HepG2 (cell line): ENCODE data around the gene DNAJC5. TPM values are rescaled to one million over a fixed set of nuclear protein-coding genes. Genes with fewer than 3 reads are reported as not detected.

Experiments used
- ATAC-seq: fragments of 200-7000 bp; cut with Tn5 transposase; 3 replicates; pipeline ENCODE4 v1.9.1; 2020; ENCODE audit warnings: mild to moderate bottlenecking, moderate library complexity
- BruUV-seq: library from RNA; stranded (reverse); fragments of 400-500 nt; replicated peaks from 2 replicates; lab custom pipeline; 2021; lab: Mats Ljungman, UMichigan
- CTCF ChIA-PET: fragments of 300-600 bp; formaldehyde crosslinking; extraction: SDS; loops from one replicate; lab custom pipeline; 2021; ENCODE audit warnings: low total read pairs, inconsistent platforms, low intra/inter-chr PET ratio; lab: Yijun Ruan, JAX
- POLR2A ChIA-PET: fragments of 350-600 bp; sonication (Branson Sonifier 250); formaldehyde crosslinking; loops from one replicate; lab custom pipeline; 2020; ENCODE audit warnings: antibody characterized with exemption, inconsistent platforms; lab: Yijun Ruan, JAX
- DNase-seq: peaks from one replicate; pipeline ENCODE4 v3.0.0-alpha.2; 2015; ENCODE audit warnings: low spot score
- FAIRE-seq: peaks from 3 replicates; lab custom pipeline; 2011; peaks lifted over from hg19 to GRCh38; lab: Jason Lieb, UNC
- H2AFZ ChIP-seq: one replicate; pipeline ENCODE4 v1.6.1; 2011; ENCODE audit warnings: low read length, inconsistent platforms
- H3K27ac ChIP-seq: fragments of 300-600 bp; 3 replicates; pipeline ENCODE4 v1.8.0; 2011; ENCODE audit warnings: mixed run types, mild to moderate bottlenecking, mixed read lengths, low read length, inconsistent platforms; ENCODE audit not compliant: insufficient read depth; ENCODE audit errors: extremely low read length
- H3K27me3 ChIP-seq, 2 experiments: fragments of 200-600 bp in 1 of 2; 2 replicates in 1 of 2; 3 replicates in 1 of 2; pipeline versions ENCODE4 v1.6.0 to v1.8.0; 2011; ENCODE audit warnings: low read length in 2 of 2, mild to moderate bottlenecking in 2 of 2, moderate library complexity in 2 of 2, inconsistent platforms in 1 of 2; ENCODE audit not compliant: insufficient read depth in 2 of 2, control insufficient read depth in 1 of 2
- H3K36me3 ChIP-seq, 2 experiments: fragments of 200-600 bp in 1 of 2; replicated peaks in 1 of 2; 2 replicates in 1 of 2; 3 replicates in 1 of 2; pipeline versions ENCODE4 v1.5.1 to v1.8.0; 2011; ENCODE audit warnings: low read length in 2 of 2, inconsistent platforms in 1 of 2; ENCODE audit not compliant: insufficient read depth in 2 of 2, control insufficient read depth in 1 of 2
- H3K4me1 ChIP-seq: 2 replicates; pipeline ENCODE4 v1.5.1; 2012; ENCODE audit warnings: low read length, inconsistent platforms; ENCODE audit not compliant: insufficient read depth
- H3K4me2 ChIP-seq: 2 replicates; pipeline ENCODE4 v1.6.0; 2011; ENCODE audit warnings: low read depth, low read length, inconsistent platforms
- H3K4me3 ChIP-seq, 3 experiments: fragments of 200-600 bp in 1 of 3; sonication (generic), shearing (Covaris generic) in 1 of 3; replicated peaks in 1 of 3; 2 replicates each; pipeline ENCODE4 v1.5.1; 2011 to 2016; ENCODE audit warnings: low read length in 3 of 3, inconsistent platforms in 2 of 3, low read depth in 2 of 3, mild to moderate bottlenecking in 2 of 3, control low read depth in 1 of 3, mixed read lengths in 1 of 3; ENCODE audit not compliant: insufficient read depth in 1 of 3
- H3K79me2 ChIP-seq: one replicate; pipeline ENCODE4 v1.6.1; 2011; ENCODE audit warnings: low read length, inconsistent platforms; ENCODE audit not compliant: insufficient read depth
- H3K9ac ChIP-seq: 2 replicates; pipeline ENCODE4 v1.6.0; 2011; ENCODE audit warnings: mild to moderate bottlenecking, low read depth, low read length, inconsistent platforms; ENCODE audit not compliant: insufficient read depth
- H3K9me3 ChIP-seq: 2 replicates; pipeline ENCODE4 v1.5.1; 2012; ENCODE audit warnings: mild to moderate bottlenecking, low read length
- H4K20me1 ChIP-seq: 2 replicates; pipeline ENCODE4 v1.6.0; 2011; ENCODE audit warnings: inconsistent platforms, mild to moderate bottlenecking, low read length, moderate library complexity; ENCODE audit not compliant: insufficient read depth
- CENPT ChIP-seq: sonication (generic); formaldehyde crosslinking; IDR thresholded peaks from 2 replicates; pipeline ENCODE4 v1.8.0; 2022; ENCODE audit warnings: low read depth, mild to moderate bottlenecking, moderate library complexity, missing genetic modification reagents
- FOXA1 ChIP-seq, 2 experiments: fragments of 450-650 bp in 1 of 2; sonication (generic) in 1 of 2; formaldehyde crosslinking in 1 of 2; IDR thresholded peaks; 2 replicates each; pipeline versions ENCODE4 v1.4.0 to v1.6.1; 2016 to 2020; ENCODE audit warnings: missing genetic modification reagents in 1 of 2
- HNRNPH1 ChIP-seq: fragments of 200-400 bp; formaldehyde crosslinking; optimal IDR thresholded peaks from 2 replicates; pipeline ENCODE3; 2017; ENCODE audit warnings: mild to moderate bottlenecking, low read depth, low read length
- MBNL3 ChIP-seq: fragments of 250-450 bp; sonication (Bioruptor Pico); conservative IDR thresholded peaks from 2 replicates; pipeline ENCODE4 v1.8.0; 2022; ENCODE audit warnings: mild to moderate bottlenecking, inconsistent platforms
- MTF1 ChIP-seq: sonication (generic); formaldehyde crosslinking; IDR thresholded peaks from 2 replicates; pipeline ENCODE4 v1.5.0; 2020; ENCODE audit warnings: missing genetic modification reagents
- POLR2A ChIP-seq, 2 experiments: IDR thresholded peaks; 2 replicates each; pipeline ENCODE4 v1.6.1; 2011; ENCODE audit warnings: low read depth in 2 of 2, low read length in 2 of 2, mild to moderate bottlenecking in 1 of 2, moderate library complexity in 1 of 2; ENCODE audit not compliant: insufficient read depth in 1 of 2
- RBAK ChIP-seq: sonication (generic); formaldehyde crosslinking; IDR thresholded peaks from 2 replicates; pipeline ENCODE4 v1.5.1; 2020; ENCODE audit warnings: mild to moderate bottlenecking, missing genetic modification reagents
- RXRB ChIP-seq: IDR thresholded peaks from 2 replicates; pipeline ENCODE4 v1.6.1; 2016; ENCODE audit warnings: borderline replicate concordance, missing genetic modification reagents, missing compliant biosample characterization
- ZEB1 ChIP-seq: IDR thresholded peaks from 2 replicates; pipeline ENCODE4 v1.6.1; 2012; ENCODE audit warnings: mild to moderate bottlenecking, low read depth, inconsistent platforms; ENCODE audit not compliant: insufficient replicate concordance
- ZFP36 ChIP-seq: fragments of 150-350 bp; IDR thresholded peaks from 2 replicates; pipeline ENCODE4 v1.6.1; 2018; ENCODE audit warnings: borderline replicate concordance, low read length, low read depth; ENCODE audit not compliant: partially characterized antibody
- ZFP37 ChIP-seq: sonication (generic); formaldehyde crosslinking; IDR thresholded peaks from 2 replicates; pipeline ENCODE4 v1.4.0; 2020; ENCODE audit warnings: missing genetic modification reagents, borderline replicate concordance
- ZKSCAN5 ChIP-seq: sonication (generic); formaldehyde crosslinking; IDR thresholded peaks from 2 replicates; pipeline ENCODE4 v1.5.1; 2020; ENCODE audit warnings: mild to moderate bottlenecking, missing genetic modification reagents
- ZNF296 ChIP-seq: sonication (generic); formaldehyde crosslinking; conservative IDR thresholded peaks from 2 replicates; pipeline ENCODE4 v1.5.0; 2020; ENCODE audit warnings: mild to moderate bottlenecking, missing genetic modification reagents
- ZNF33A ChIP-seq: sonication (generic); formaldehyde crosslinking; IDR thresholded peaks from 2 replicates; pipeline ENCODE4 v1.5.1; 2020; ENCODE audit warnings: missing genetic modification reagents, mild to moderate bottlenecking, moderate library complexity, borderline replicate concordance
- ZNF605 ChIP-seq: sonication (generic); formaldehyde crosslinking; IDR thresholded peaks from 2 replicates; pipeline ENCODE4 v1.8.0; 2022; ENCODE audit warnings: mild to moderate bottlenecking, missing genetic modification reagents
- ZNF749 ChIP-seq: sonication (generic); formaldehyde crosslinking; IDR thresholded peaks from 2 replicates; pipeline ENCODE4 v1.8.0; 2022; ENCODE audit warnings: mild to moderate bottlenecking, missing genetic modification reagents, moderate library complexity, borderline replicate concordance
- ZSCAN22 ChIP-seq: sonication (generic); formaldehyde crosslinking; IDR thresholded peaks from 2 replicates; pipeline ENCODE4 v1.4.0; 2020; ENCODE audit warnings: mild to moderate bottlenecking, missing genetic modification reagents
- WGBS: methylation state at CpG from one replicate; pipeline ENCODE4 v1.1.6; 2017; ENCODE audit warnings: low lambda C conversion rate; 5-methylcytosine and 5-hydroxymethylcytosine counted together
- in situ Hi-C: cut with HindIII; loops from 2 replicates; pipeline ENCODE4 v1.10.0; 2017; ENCODE audit warnings: low pct_unique_long_range_greater_than_20kb; ENCODE audit not compliant: extremely low pct_ligation_motif_present
- intact Hi-C: fragments of 100-400 bp; cut with micrococcal nuclease; formaldehyde crosslinking; loops from one replicate; pipeline ENCODE4 v1.10.0; 2022; ENCODE audit not compliant: unreplicated experiment
- polyA plus RNA-seq, 8 experiments: library from polyadenylated mRNA; depleted of rRNA in 3 of 8; stranded (reverse) in 7 of 8; unstranded in 1 of 8; fragments of >200 nt; fragmentation: Illumina TruSeq in 4 of 8; extraction: Trizol in 4 of 8; gene quantifications; 2 replicates each; pipeline versions ENCODE4 v1.2.1 to v1.2.3, GENCODE V29; 2011 to 2016; ENCODE audit warnings: low read depth in 4 of 8, missing spikeins in 1 of 8, mixed read lengths in 1 of 8; ENCODE audit not compliant: insufficient read depth in 1 of 8
- total RNA-seq, 5 experiments: library from RNA; depleted of rRNA; stranded (reverse); fragments of >200 nt; fragmentation: Illumina TruSeq; extraction: Trizol; gene quantifications; 2 replicates each; pipeline ENCODE4 v1.2.3, GENCODE V29; 2016; ENCODE audit warnings: low read depth in 1 of 5
- TF ChIP-seq, protein P1 (sequence below): conservative IDR thresholded peaks from 2 replicates; pipeline ENCODE4 v1.6.1; 2018; ENCODE audit warnings: missing genetic modification reagents
- TF ChIP-seq, protein P2 (sequence below): sonication (generic); formaldehyde crosslinking; IDR thresholded peaks from 2 replicates; pipeline ENCODE4 v1.8.1; 2023; ENCODE audit warnings: mild to moderate bottlenecking, missing genetic modification reagents, borderline replicate concordance

Gene DNAJC5
- total and polyA plus RNA-seq, 2 of the 13 experiments (the other 11 are each of a cell fraction or from before 2014, with no cell fraction given), result 42.8 to 64.5 TPM

DNA sequence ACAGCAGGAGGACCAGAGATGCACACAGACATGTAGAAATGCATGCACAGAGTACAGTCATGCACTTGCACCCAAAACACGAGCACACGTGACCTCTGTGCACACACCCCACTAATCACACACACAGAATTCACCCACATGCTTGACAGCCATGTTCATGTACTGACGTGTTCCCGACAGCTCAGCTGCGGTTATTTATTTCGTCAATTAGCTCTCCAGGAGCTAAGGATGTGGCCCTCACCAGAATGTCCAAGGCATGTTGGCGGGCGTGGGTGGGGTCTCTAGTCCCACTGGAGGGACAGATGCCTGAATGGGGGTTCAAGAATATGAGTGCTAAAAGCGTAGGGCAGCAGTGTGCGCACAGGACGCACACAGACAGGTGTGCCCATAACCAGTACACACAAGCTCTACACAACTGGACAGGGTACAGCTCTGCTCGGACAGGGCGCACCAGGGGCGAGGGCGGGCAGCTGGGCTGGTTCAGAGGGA lies 85.4 kb downstream of the DNAJC5 start (continued):
- TF ChIP-seq ZNF296 (CRISPR knock-in tag), result no peak
- TF ChIP-seq MTF1 (CRISPR knock-in tag), result no peak
- TF ChIP-seq RBAK, result no peak
- TF ChIP-seq ZFP36, result no peak
- peak; percentile 14 for TF ChIP-seq ZEB1
- TF ChIP-seq, protein P1, sequence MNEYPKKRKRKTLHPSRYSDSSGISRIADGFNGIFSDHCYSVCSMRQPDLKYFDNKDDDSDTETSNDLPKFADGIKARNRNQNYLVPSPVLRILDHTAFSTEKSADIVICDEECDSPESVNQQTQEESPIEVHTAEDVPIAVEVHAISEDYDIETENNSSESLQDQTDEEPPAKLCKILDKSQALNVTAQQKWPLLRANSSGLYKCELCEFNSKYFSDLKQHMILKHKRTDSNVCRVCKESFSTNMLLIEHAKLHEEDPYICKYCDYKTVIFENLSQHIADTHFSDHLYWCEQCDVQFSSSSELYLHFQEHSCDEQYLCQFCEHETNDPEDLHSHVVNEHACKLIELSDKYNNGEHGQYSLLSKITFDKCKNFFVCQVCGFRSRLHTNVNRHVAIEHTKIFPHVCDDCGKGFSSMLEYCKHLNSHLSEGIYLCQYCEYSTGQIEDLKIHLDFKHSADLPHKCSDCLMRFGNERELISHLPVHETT (CRISPR knock-in tag), result no peak
- TF ChIP-seq ZFP37 (CRISPR knock-in tag), result peak; percentile 75; the same call in 1 of the 2 replicates
- no peak for TF ChIP-seq FOXA1 (IDR thresholded peaks at IDR 0.05)
- TF ChIP-seq FOXA1 (CRISPR knock-in tag; IDR thresholded peaks at IDR 0.05), result no peak; the same call in 1 of the 2 replicates
- 0 out of 2 replicates have a peak, but pooled peaks have one; percentile 69 for TF ChIP-seq CENPT

- BruUV-seq, result no TSS peak
- Histone ChIP-seq H3K27ac (peak within 1 kb of the TSS; percentile 81), H4K20me1 (peaks cover 3% of the 10 kb centered on the region; the same call in 1 of the 2 replicates), H3K9ac (peak within 1 kb of the TSS; percentile 85), H3K27me3 (no peaks in the 10 kb centered on the region; a peak in 1 of 5 replicates), H3K4me3 (peak within 1 kb of the TSS; percentile 95 to 99 (median 97)), H3K4me1 (peaks cover 42% of the 10 kb centered on the region), H3K9me3 (no peaks in the 10 kb centered on the region), H2AFZ (peak within 1 kb of the TSS; percentile 10), H3K36me3 (peaks cover 17 to 35% of the 10 kb centered on the region in 2 experiments), H3K79me2 (peaks cover 27% of the 10 kb centered on the region), H3K4me2 (peak within 1 kb of the TSS; percentile 99)
- ATAC-seq (peak; percentile 73), DNase-seq (peak; percentile 97), FAIRE-seq (peak; percentile 93)
- intact Hi-C loops (loop anchor here (1.0 to 2.0 kb wide), 4 partner anchors 43 to 140 kb away; partner anchors contain the start of gene C20orf204), in situ Hi-C loops (loop anchor here (5.0 kb wide), 1 partner anchor 41 kb away; no protein-coding TSS in a partner anchor)
- CTCF ChIA-PET, result interaction anchor here (1.3 to 3.2 kb wide), 3 partner anchors 76 to 139 kb away, joined by 4 to 33 read pairs (median 11); partner anchors contain the start of gene TCEA2
- WGBS, result under 1% methylated on average over 53 of the region's 75 CpGs
- POLR2A ChIA-PET, result interaction anchor here (0.6 to 4.7 kb wide), 40 partner anchors 9 to 443 kb away, joined by 3 to 75 read pairs (median 6); partner anchors contain the start of genes ARFRP1, C20orf204, GMEB2 and PCMTD2
- peak; percentile 78 for TF ChIP-seq ZSCAN22 (CRISPR knock-in tag)
- TF ChIP-seq RXRB (CRISPR knock-in tag), result peak; percentile 92
- TF ChIP-seq HNRNPH1, result no peak
- TF ChIP-seq ZNF605 (CRISPR knock-in tag), result peak; percentile 90; the same call in 1 of the 2 replicates
- no peak for TF ChIP-seq ZNF33A
- peak; percentile 80 for TF ChIP-seq ZNF749 (CRISPR knock-in tag)
- TF ChIP-seq ZKSCAN5, result peak; percentile 17; the same call in 1 of the 2 replicates
- TF ChIP-seq MBNL3 (CRISPR knock-in tag), result no peak
- TF ChIP-seq POLR2A (IDR thresholded peaks at IDR 0.05; ENCODE audit: insufficient read depth in 1 of 2, low read depth in 2 of 2, low read length in 2 of 2), result peak in 1 of 2 experiments; percentile 95; a peak in 2 of 4 replicates
- TF ChIP-seq, protein P2, sequence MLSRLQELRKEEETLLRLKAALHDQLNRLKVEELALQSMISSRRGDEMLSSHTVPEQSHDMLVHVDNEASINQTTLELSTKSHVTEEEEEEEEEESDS, result no peak; the same call in 1 of the 2 replicates
These were observed 86.1 kb downstream of the DNAJC5 start, which contains the start of gene PRPF6 for GRCh38 chr20:63980806-63981728. PRPF6 (plus strand) TSS chr20:63981132; CDS start chr20:63981246, 114 bp downstream.
